GM23338 (cell line): ENCODE results near the gene ZMYND19. TPM values are rescaled to one million over a fixed set of nuclear protein-coding genes. Genes with fewer than 3 reads are reported as not detected.
"Not testable (repeated sequence)": the region's sequence is repeated elsewhere in the genome, so short reads cannot be mapped to it uniquely, and the experiment has no call there.

Experiments used
- ATAC-seq: fragments of 200-7000 bp; cut with Tn5 transposase; 3 replicates; pipeline ENCODE4 v1.9.1; 2020
- DNase-seq: peaks from one replicate; pipeline ENCODE4 v3.0.0-alpha.2; 2015; ENCODE audit warnings: low spot score
- H2AFZ ChIP-seq: fragments of 200-600 bp; sonication (generic); 2 replicates; pipeline ENCODE4 v1.8.0; 2016; ENCODE audit warnings: antibody characterized with exemption, mild to moderate bottlenecking, moderate library complexity
- H3F3A ChIP-seq: fragments of 200-600 bp; sonication (generic); replicated peaks from 2 replicates; pipeline ENCODE4 v1.8.0; 2017; ENCODE audit warnings: antibody characterized with exemption, mixed run types, low read depth
- H3K27ac ChIP-seq: fragments of 200-600 bp; sonication (generic); 2 replicates; pipeline ENCODE4 v1.6.1; 2016; ENCODE audit warnings: low read depth
- H3K27me3 ChIP-seq: fragments of 200-600 bp; sonication (generic); 2 replicates; pipeline ENCODE4 v1.8.0; 2016; ENCODE audit warnings: mild to moderate bottlenecking, mixed run types, moderate library complexity; ENCODE audit not compliant: insufficient read depth
- H3K36me3 ChIP-seq: fragments of 200-600 bp; sonication (generic); 2 replicates; pipeline ENCODE4 v1.8.0; 2016; ENCODE audit warnings: mild to moderate bottlenecking; ENCODE audit not compliant: insufficient read depth
- H3K4me1 ChIP-seq: fragments of 200-600 bp; sonication (generic); 2 replicates; pipeline ENCODE4 v1.8.0; 2016; ENCODE audit warnings: mild to moderate bottlenecking, moderate library complexity; ENCODE audit not compliant: insufficient read depth
- H3K4me2 ChIP-seq: fragments of 200-600 bp; sonication (generic); 2 replicates; pipeline ENCODE4 v1.7.1; 2017; ENCODE audit warnings: mixed run types
- H3K4me3 ChIP-seq: fragments of 200-600 bp; sonication (generic); 2 replicates; pipeline ENCODE4 v1.6.1; 2016; ENCODE audit warnings: mixed run types
- H3K79me2 ChIP-seq: fragments of 200-600 bp; sonication (generic); replicated peaks from 2 replicates; pipeline ENCODE4 v1.8.0; 2017; ENCODE audit warnings: mild to moderate bottlenecking; ENCODE audit not compliant: insufficient read depth
- H3K9me2 ChIP-seq: fragments of 200-600 bp; sonication (generic); 2 replicates; pipeline ENCODE4 v1.8.0; 2017; ENCODE audit not compliant: insufficient read depth
- H4K20me1 ChIP-seq: fragments of 200-600 bp; sonication (generic); replicated peaks from 2 replicates; pipeline ENCODE4 v1.8.0; 2017; ENCODE audit warnings: mild to moderate bottlenecking; ENCODE audit not compliant: insufficient read depth
- H3K27ac Mint-ChIP-seq: 2 replicates; pipeline ENCODE4 v1.8.0; 2020; ENCODE audit warnings: inconsistent platforms, mild to moderate bottlenecking, moderate library complexity, mixed read lengths
- H3K27me3 Mint-ChIP-seq: 3 replicates; pipeline ENCODE4 v1.8.0; 2022; ENCODE audit warnings: low read depth, mild to moderate bottlenecking, moderate library complexity, mixed read lengths, inconsistent platforms; ENCODE audit not compliant: insufficient read depth, poor library complexity
- H3K36me3 Mint-ChIP-seq: 3 replicates; pipeline ENCODE4 v1.8.0; 2021; ENCODE audit warnings: low read depth, mild to moderate bottlenecking, inconsistent platforms, moderate library complexity, mixed read lengths
- H3K4me1 Mint-ChIP-seq: 3 replicates; pipeline ENCODE4 v1.8.0; 2020; ENCODE audit warnings: mild to moderate bottlenecking, inconsistent platforms, mixed read lengths
- H3K4me3 Mint-ChIP-seq: 3 replicates; pipeline ENCODE4 v1.8.0; 2021; ENCODE audit warnings: moderate library complexity, mild to moderate bottlenecking, inconsistent platforms, mixed read lengths
- H3K9me3 Mint-ChIP-seq: 3 replicates; pipeline ENCODE4 v1.8.0; 2020; ENCODE audit warnings: moderate library complexity, mild to moderate bottlenecking, inconsistent platforms, mixed read lengths
- CREB1 ChIP-seq: fragments of 250-450 bp; sonication (Bioruptor Pico); IDR thresholded peaks from 2 replicates; pipeline ENCODE4 v1.5.0; 2020; ENCODE audit warnings: low read depth, mild to moderate bottlenecking, moderate library complexity
- EZH2 ChIP-seq: fragments of 200-600 bp; sonication (generic); IDR thresholded peaks from one replicate; pipeline ENCODE4 v1.8.0; 2017; ENCODE audit warnings: antibody characterized with exemption, mild to moderate bottlenecking, low read depth; ENCODE audit not compliant: unreplicated experiment
- STAT1 ChIP-seq: IDR thresholded peaks from one replicate; pipeline ENCODE4 v1.6.1; 2016; ENCODE audit warnings: antibody characterized with exemption; ENCODE audit not compliant: unreplicated experiment
- ZNF114 ChIP-seq: fragments of 250-450 bp; sonication (Bioruptor Pico); IDR thresholded peaks from 2 replicates; pipeline ENCODE4 v1.5.0; 2020; ENCODE audit warnings: mild to moderate bottlenecking, moderate library complexity
- polyA plus RNA-seq: library from polyadenylated mRNA; unstranded; fragments of >200 nt; fragmentation: Nextera tagmentation; extraction: Ambion mirVana; gene quantifications from 2 replicates; pipeline ENCODE4 v1.2.1, GENCODE V29; 2016
- total RNA-seq: library from RNA; depleted of rRNA; stranded (reverse); fragments of >200 nt; shearing (Covaris generic); gene quantifications from 2 replicates; pipeline ENCODE4 v1.2.3, GENCODE V29; 2014
- TF ChIP-seq, protein P1 (sequence below): IDR thresholded peaks from one replicate; pipeline ENCODE4 v1.6.1; 2018; ENCODE audit warnings: antibody characterized with exemption; ENCODE audit not compliant: unreplicated experiment
- TF ChIP-seq, protein P2 (sequence below), 2 experiments: fragments of 200-600 bp in 1 of 2; sonication (generic) in 1 of 2; conservative IDR thresholded peaks; 2 replicates each; pipeline versions ENCODE4 v1.5.1 to v1.6.1; 2016 to 2017; ENCODE audit warnings: antibody characterized with exemption in 2 of 2, low read depth in 2 of 2, mild to moderate bottlenecking in 2 of 2, moderate library complexity in 1 of 2

ZMYND19 gene
- total and polyA plus RNA-seq, 2 experiments from 2014 or later: 25.8 to 58.5 TPM

DNA sequence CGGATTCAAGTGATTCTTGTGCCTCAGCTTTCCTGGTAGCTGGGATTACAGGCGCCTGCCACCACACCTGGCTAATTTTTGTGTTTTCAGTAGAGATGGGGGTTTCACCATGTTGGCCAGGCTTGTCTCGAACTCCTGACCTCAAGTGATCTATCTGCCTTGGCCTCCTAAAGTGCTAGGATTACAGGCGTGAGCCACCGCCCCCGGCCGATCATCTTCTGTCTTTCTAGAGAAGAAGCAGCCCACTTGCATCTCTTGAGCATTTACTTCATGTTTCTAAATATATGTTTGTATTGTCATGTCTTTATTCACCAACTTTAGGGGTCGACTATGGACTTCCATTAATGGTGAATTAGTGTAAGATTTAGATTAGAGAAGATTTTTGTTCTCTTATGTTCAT lies 31.9 kb upstream of the ZMYND19 start:
- H3K9me2 ChIP-seq, ATAC-seq, H3K4me2 ChIP-seq, H3K27me3 ChIP-seq, H3K9me3 Mint-ChIP-seq, H3K4me3 ChIP-seq, H3K36me3 ChIP-seq, H3K27ac Mint-ChIP-seq, DNase-seq, H2AFZ ChIP-seq, H3K4me3 Mint-ChIP-seq: not testable (repeated sequence)
- Histone ChIP-seq H4K20me1 (peaks cover 37% of the 10 kb centered on the region), H3K27ac (peak overlapping the region; percentile 32; the same call in 1 of the 2 replicates), H3K4me1 (peaks cover 22% of the 10 kb centered on the region), H3F3A (peaks cover 34% of the 10 kb centered on the region), H3K79me2 (peaks cover 87% of the 10 kb centered on the region)
- Mint-ChIP-seq H3K4me1 (peaks cover 38% of the 10 kb centered on the region), H3K36me3 (peaks cover 49% of the 10 kb centered on the region), H3K27me3 (peaks cover 15% of the 10 kb centered on the region)

DNA sequence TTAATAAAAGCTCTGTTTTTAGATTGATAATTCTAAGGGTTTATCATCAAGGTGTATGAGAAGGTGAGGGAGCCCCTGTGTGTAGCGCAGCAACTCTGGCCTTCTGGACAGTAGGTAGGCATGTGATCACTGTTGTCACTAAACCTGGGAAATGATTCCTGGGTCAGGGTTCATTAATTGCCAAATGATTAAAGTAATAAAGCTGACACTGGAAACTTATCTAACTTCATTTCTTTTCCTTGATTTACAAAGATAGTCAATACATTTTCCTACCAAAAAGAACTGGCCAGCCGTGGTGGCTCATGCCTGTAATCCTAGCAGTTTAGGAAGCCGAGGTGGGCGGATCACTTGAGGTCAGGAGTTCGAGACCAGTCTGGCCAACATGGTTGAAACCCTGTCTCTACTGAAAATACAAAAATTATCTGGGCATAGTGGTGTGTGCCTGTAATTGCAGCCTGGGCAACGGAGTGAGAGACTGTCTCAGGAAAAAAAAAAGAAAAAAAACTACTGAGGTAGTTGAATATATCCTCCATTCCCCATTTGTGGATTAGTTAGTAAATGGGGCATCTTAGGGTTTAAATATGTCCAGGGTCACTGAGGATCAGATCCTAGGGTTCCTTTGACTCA lies 30.9 kb upstream of the ZMYND19 start:
- Mint-ChIP-seq H3K4me3 (peak overlapping the region; percentile 93; the same call in 2 of the 3 replicates), H3K27me3 (peaks cover 15% of the 10 kb centered on the region), H3K4me1 (peaks cover 36% of the 10 kb centered on the region), H3K9me3 (no peaks in the 10 kb centered on the region; the same call in 1 of the 3 replicates), H3K36me3 (peaks cover 53% of the 10 kb centered on the region), H3K27ac (no peak overlapping the region)
- DNase-seq (peak; percentile 48), ATAC-seq (no peak)
- Histone ChIP-seq H3K4me3 (no peak overlapping the region), H3K27ac (0 out of 2 replicates have a peak overlapping the region, but pooled peaks have one; percentile 39), H3K9me2 (no peaks in the 10 kb centered on the region), H3K36me3 (no peaks in the 10 kb centered on the region), H3K4me2 (peak overlapping the region; percentile 96; the same call in 1 of the 2 replicates), H2AFZ (no peak overlapping the region), H4K20me1 (peaks cover 43% of the 10 kb centered on the region), H3F3A (peaks cover 34% of the 10 kb centered on the region), H3K4me1 (peaks cover 25% of the 10 kb centered on the region), H3K27me3 (no peaks in the 10 kb centered on the region), H3K79me2 (peaks cover 84% of the 10 kb centered on the region)
- TF ChIP-seq, protein P1, sequence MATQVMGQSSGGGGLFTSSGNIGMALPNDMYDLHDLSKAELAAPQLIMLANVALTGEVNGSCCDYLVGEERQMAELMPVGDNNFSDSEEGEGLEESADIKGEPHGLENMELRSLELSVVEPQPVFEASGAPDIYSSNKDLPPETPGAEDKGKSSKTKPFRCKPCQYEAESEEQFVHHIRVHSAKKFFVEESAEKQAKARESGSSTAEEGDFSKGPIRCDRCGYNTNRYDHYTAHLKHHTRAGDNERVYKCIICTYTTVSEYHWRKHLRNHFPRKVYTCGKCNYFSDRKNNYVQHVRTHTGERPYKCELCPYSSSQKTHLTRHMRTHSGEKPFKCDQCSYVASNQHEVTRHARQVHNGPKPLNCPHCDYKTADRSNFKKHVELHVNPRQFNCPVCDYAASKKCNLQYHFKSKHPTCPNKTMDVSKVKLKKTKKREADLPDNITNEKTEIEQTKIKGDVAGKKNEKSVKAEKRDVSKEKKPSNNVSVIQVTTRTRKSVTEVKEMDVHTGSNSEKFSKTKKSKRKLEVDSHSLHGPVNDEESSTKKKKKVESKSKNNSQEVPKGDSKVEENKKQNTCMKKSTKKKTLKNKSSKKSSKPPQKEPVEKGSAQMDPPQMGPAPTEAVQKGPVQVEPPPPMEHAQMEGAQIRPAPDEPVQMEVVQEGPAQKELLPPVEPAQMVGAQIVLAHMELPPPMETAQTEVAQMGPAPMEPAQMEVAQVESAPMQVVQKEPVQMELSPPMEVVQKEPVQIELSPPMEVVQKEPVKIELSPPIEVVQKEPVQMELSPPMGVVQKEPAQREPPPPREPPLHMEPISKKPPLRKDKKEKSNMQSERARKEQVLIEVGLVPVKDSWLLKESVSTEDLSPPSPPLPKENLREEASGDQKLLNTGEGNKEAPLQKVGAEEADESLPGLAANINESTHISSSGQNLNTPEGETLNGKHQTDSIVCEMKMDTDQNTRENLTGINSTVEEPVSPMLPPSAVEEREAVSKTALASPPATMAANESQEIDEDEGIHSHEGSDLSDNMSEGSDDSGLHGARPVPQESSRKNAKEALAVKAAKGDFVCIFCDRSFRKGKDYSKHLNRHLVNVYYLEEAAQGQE: no peak
- TF ChIP-seq, protein P2, sequence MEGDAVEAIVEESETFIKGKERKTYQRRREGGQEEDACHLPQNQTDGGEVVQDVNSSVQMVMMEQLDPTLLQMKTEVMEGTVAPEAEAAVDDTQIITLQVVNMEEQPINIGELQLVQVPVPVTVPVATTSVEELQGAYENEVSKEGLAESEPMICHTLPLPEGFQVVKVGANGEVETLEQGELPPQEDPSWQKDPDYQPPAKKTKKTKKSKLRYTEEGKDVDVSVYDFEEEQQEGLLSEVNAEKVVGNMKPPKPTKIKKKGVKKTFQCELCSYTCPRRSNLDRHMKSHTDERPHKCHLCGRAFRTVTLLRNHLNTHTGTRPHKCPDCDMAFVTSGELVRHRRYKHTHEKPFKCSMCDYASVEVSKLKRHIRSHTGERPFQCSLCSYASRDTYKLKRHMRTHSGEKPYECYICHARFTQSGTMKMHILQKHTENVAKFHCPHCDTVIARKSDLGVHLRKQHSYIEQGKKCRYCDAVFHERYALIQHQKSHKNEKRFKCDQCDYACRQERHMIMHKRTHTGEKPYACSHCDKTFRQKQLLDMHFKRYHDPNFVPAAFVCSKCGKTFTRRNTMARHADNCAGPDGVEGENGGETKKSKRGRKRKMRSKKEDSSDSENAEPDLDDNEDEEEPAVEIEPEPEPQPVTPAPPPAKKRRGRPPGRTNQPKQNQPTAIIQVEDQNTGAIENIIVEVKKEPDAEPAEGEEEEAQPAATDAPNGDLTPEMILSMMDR (conservative IDR thresholded peaks at IDR 0.05; ENCODE audit: low read depth in 2 of 2): peak in 1 of 2 experiments; percentile 46; a peak in 2 of 4 replicates

GRCh38 chr9:137620581-137620980 lies 30.3 kb upstream of the ZMYND19 start:
- Mint-ChIP-seq H3K36me3 (peaks cover 58% of the 10 kb centered on the region), H3K9me3 (no peaks in the 10 kb centered on the region; the same call in 1 of the 3 replicates), H3K27ac (no peak overlapping the region), H3K4me1 (peaks cover 36% of the 10 kb centered on the region), H3K27me3 (peaks cover 15% of the 10 kb centered on the region), H3K4me3 (peak overlapping the region; percentile 93)
- Histone ChIP-seq H3K79me2 (peaks cover 77% of the 10 kb centered on the region), H4K20me1 (peaks cover 43% of the 10 kb centered on the region), H3K9me2 (no peaks in the 10 kb centered on the region), H3K4me2 (peak overlapping the region; percentile 96; the same call in 1 of the 2 replicates), H3K27me3 (no peaks in the 10 kb centered on the region), H3K4me1 (peaks cover 25% of the 10 kb centered on the region), H3F3A (peaks cover 34% of the 10 kb centered on the region), H3K4me3 (peak overlapping the region; percentile 99), H2AFZ (no peak overlapping the region), H3K27ac (0 out of 2 replicates have a peak overlapping the region, but pooled peaks have one; percentile 39), H3K36me3 (no peaks in the 10 kb centered on the region)
- DNase-seq (no peak), ATAC-seq (no peak)
- no peak for TF ChIP-seq CREB1 (CRISPR knock-in tag)
- TF ChIP-seq ZNF114: no peak
- TF ChIP-seq STAT1: no peak
- no peak for TF ChIP-seq EZH2
